AG08395 (cell line): ENCODE measurements around the gene CORO2B.
A peak's percentile ranks its signal among the peaks of the same experiment; 100 is the strongest.

Experiments
- DNase-seq: peaks from one replicate; pipeline ENCODE4 v3.0.0; 2012; ENCODE audit warnings: mixed read lengths, low spot score

CORO2B gene

GRCh38 chr15:68578980-68579935 lies at the start of gene CORO2B:
Gene CORO2B (plus strand): TSS chr15:68578993. CDS start chr15:68579263, 270 bp downstream.
- DNase-seq = peak; percentile 52

DNA sequence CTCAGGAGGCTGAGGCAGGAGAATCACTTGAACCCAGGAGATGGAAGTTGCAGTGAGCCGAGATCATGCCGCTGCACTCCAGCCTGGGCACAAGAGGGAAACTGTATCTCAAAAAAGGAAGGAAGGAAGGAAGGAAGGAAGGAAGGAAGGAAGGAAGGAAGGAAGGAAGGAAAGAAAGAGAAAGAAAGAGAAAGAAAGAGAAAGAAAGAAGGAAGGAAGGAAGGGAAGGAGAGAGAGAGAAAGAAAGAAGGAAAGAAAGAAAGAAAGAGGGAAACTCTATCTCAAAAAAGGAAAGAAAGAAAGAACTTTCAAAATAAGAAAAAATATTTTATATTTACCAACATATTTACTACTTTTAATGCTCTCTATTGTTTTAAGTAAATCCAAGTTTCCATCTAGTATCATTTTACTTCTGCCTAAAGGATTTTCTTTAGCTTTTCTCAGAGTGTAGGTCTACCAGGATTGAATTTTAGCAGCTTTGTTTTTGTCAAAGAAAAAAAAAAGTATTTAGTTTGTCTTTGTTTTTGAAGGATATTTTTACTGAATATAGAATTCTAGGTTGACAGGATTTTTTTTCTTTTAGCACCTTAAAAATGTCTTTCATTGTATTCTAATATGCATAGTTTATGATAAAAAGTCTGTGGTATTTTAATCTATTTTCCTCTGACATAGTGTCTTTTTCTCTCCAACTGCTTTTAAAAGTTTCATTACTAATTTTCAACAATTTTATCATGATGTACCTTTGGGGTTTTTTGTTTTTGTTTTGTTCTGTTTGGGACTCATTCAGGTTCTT lies 47.2 kb upstream of the CORO2B start:
- no peak for DNase-seq

GRCh38 chr15:68536331-68537095 lies 42.3 kb upstream of the CORO2B start:
- peak; percentile 86 for DNase-seq

DNA sequence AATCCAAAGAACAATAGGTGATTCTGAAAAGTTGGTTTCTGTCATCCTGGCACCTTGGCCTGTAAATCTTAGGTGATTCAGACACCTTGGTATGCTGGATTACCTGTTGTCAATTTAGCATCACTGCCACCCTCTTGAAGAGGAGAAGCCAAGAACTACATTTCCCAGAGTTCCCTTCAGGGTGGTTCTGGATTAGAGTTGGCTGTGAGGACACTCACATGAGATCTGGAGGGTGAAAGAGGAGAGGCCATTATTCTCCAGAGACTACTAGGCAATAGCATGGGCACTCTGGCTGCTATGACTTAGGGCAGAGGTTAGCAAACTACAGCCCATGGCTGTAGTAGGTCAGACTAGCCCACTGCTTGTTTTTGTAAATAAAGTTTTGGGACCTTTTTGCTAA lies 41.7 kb upstream of the CORO2B start:
- DNase-seq = no peak

- no peak for DNase-seq
Observed at GRCh38 chr15:68537506-68537905, 41.3 kb upstream of the CORO2B start.

- no peak for DNase-seq
Observed at GRCh38 chr15:68538311-68538710, 40.5 kb upstream of the CORO2B start.

DNA sequence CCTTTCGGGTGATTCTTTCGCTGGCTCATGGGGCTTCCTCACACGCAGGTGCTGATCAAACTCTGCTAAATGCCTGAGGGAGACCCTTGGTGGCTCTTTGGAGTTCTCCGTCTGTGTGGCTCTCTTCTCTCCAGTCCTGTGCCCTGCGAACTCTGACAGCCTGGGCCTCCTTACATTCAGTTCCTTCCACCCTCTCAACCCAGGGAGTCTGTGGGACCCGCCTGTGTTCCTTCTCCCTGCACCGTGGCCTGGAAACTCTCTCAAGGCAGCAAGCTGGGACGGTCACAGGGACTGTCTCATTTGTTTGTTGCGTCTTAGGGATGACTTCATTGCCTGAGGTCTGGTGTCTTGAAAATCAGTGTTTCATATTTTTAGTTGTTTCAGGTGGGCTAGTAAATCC lies 37.0 kb upstream of the CORO2B start:
- DNase-seq = no peak

GRCh38 chr15:68542348-68542747 lies 36.4 kb upstream of the CORO2B start:
- no peak for DNase-seq

GRCh38 chr15:68542771-68543164 lies 36.0 kb upstream of the CORO2B start:
- DNase-seq = no peak

DNA sequence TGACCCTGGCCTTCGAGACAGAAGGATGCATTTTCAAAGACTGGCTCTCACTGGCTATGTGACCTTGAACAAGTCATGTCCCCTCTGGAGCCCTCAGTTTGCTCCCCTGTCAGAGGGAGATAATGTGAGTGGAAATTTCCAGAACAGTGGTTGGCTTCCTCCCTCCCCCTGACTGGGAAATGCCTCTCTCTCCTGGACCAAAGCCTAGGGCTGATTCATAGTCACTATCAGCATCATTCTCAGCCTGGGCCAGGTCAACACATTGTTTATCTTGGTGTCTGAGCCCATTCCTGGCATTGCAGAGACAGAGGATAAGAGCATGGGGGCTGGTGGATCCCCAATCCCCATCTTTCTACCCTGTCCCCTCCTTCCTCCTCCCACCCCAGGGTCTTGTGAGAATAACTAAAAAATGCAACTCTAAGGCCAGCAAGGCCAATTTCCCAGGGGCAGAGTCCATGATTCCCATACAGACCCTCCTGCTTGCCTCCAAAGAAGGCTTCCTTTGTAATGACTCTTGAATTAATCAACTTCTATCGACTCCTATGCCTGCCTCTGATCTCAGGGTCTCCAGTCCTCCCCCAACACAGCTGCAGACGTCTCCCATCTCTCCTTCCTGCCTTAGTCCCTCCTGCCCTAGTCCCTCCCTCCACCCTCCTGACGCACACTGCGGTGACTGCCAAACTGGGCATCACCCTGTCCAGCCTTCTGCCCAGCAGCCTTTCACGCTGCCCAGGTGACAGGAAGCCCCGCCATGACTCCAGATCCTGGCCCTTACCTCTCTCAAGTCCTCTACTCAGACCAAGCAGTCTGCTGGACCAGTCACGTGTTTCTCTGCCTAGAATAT lies 35.4 kb upstream of the CORO2B start:
- peak; percentile 95 for DNase-seq

GRCh38 chr15:68546318-68546717 lies 32.5 kb upstream of the CORO2B start:
- DNase-seq = no peak

- DNase-seq = no peak
Observed at GRCh38 chr15:68548364-68548763, 30.4 kb upstream of the CORO2B start.

GRCh38 chr15:68550004-68550403 lies 28.8 kb upstream of the CORO2B start:
- no peak for DNase-seq

GRCh38 chr15:68550498-68551295 lies 28.1 kb upstream of the CORO2B start:
- DNase-seq = peak; percentile 48

DNA sequence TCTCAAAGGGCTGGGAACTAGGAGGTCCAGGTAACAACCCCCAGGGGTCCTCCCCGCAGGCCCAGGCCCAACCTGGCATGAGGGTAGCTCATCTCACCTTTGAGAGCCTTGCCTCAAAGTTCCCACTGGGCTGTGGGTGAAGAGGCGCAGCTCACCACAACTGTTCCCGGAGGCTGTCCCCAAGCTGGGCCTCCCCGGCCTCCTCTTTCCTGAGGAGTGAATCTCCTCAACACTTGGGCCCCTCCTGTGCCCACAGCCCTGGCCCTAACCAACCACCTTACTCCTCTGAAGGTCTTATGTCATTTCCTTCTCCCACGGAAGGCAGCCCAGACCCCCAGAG lies 27.5 kb upstream of the CORO2B start:
- DNase-seq = no peak

DNA sequence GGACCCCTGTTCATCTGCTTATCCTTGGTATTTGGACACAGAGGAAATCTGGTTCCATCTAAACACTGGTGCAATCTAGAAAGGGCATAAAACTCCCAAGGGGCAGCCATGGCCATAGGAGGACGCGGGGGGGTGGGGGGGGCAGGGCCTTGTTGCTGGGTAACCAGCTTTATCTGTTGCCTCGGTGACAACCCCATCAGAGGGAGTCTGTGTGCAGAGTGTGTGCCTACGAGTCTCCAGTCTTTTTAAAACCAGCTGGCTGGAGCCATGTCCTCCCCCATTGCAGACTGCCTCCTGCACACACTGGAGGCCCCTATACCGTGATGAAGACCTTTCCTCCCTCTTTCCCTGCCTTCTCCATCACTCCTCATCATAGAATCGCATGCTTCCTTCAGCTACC lies 26.4 kb upstream of the CORO2B start:
- no peak for DNase-seq

DNA sequence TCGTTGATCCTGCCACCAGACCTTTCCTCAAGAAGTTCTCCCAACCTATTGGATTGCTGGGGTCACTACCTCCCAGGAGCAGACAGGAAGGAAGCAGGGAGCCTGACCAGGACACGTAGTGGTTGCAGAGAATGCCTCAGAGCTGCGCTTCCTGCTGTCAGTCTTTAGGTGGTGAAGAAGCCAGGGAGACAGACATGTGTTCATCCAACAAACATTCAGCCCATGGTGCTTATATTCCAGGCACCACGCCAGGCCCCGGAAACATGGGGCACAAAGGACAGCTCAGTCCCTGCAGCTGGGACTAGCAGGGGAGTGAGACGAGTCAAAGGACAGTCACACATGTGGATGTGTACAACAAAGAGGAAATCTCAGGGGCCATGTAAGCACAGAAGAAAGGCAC lies 26.0 kb upstream of the CORO2B start:
- DNase-seq = no peak

DNA sequence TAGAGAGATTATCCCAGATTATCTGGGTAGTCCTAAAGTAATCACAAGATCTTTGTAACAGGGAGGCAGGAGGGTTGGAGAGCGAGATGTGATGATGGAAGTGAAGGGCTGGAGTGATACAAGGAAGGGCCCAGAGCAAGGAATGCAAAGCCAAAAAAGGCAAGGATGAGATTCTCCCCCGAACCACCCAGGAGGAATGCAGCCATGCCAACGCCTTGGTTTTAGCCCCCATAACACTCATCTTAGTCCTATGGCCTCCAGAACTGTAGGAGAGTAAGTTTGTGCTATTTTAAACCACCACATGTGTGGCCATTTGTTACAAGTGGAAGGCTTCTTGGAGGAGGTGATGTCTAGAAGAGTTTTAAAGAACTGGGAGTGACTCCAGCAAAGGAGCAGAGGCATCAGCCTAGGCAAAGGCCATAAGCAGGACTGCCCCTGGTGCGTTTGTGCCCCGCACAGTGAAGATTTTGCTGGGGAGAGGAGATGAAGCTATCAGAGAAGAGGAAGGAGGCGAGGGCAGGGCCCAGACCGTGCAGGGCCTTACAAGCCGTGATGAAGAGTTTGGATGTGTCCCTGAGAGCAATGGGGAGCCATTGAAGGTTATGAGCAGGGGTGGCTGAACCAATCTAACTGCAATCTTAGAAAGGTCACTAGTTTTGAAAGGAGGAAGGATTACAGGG lies 25.3 kb upstream of the CORO2B start:
- DNase-seq = no peak

- DNase-seq = peak; percentile 48
Observed at GRCh38 chr15:68553994-68554720, 24.6 kb upstream of the CORO2B start.
